Measurements from ENCODE around the gene YBEY. TPM values are rescaled to one million over a fixed set of nuclear protein-coding genes. Genes with fewer than 3 reads are reported as not detected.

YBEY gene, protein sequence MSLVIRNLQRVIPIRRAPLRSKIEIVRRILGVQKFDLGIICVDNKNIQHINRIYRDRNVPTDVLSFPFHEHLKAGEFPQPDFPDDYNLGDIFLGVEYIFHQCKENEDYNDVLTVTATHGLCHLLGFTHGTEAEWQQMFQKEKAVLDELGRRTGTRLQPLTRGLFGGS
- 25.5 to 30.1 TPM (median 27.6 TPM) in 5 replicates for total RNA-seq (2022; extraction: Qiagen RNA extraction)

DNA sequence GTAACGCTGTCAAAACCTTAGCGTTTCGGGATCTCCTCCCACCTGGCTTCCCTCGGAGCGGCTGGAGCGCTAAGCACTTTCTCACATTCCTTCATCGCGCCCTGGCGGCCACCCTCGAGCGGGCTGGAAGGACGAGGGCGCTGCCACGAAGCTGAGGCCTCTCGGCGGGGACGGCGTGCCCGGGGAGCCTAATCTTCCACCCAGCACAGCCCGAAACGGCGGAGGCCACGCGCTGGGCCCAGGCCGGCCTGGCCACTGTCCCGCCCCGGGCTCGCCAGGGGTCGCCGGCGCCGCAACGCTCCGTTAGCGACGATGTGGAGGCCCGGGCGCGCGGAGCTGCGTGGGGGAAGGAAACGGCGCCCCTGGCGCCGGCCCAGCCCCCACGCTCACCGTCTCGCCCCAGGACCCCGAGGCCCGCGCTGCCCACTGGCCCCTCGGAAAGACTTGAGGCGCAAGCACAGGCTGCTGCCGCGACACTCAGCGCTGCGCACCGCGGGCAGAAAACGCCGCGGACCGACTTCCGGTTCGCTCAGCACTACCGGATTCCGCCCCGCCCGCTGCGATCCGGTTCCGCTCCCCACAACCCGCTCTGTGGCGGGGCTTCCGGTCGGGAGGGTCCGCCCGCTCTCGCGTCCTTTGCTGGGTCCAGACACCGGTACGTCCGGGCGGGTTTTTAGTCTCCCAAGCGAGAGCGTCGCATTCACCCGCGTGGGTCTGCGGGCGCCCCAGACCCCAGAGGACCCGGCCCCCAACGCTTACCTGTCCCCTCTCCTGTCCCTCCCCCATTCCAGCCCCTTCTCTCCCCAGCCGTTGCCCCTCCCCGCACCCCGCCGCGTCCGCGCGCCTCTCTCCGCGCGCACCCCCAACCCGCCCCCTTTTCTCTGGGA is at the start of gene YBEY:
Gene YBEY, plus strand, starts transcription at position 582 of the 887 bp plus-strand sequence. CDS start 572 bp downstream, outside the sequence.

DNA sequence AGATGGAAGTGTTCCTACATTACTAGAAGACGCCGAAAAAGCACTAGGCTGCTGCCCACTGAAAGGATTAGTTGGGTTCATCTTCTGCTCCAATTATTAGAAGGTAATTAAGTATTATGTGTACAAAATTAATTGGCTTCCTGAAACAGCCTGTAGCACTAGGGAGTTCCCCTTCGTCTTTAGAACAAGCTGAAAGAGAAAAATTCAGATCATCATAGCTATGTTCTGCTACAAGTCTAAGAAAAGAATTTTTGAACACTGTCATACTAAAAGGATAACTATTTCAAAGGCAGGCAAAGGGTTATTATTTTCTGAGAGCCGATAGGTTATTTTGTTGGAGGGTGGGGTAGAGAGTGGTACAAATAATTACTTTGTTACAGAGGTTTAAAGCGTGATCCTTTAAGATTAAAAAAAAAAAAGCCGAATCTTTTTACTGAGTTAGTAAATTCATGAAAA is 908 bp upstream of the YBEY start, which contains the start of gene MCM3AP:
Gene MCM3AP, minus strand, starts transcription at position 406 of the 456 bp plus-strand sequence. Its CDS starts 325 bp downstream, at position 81.

DNA sequence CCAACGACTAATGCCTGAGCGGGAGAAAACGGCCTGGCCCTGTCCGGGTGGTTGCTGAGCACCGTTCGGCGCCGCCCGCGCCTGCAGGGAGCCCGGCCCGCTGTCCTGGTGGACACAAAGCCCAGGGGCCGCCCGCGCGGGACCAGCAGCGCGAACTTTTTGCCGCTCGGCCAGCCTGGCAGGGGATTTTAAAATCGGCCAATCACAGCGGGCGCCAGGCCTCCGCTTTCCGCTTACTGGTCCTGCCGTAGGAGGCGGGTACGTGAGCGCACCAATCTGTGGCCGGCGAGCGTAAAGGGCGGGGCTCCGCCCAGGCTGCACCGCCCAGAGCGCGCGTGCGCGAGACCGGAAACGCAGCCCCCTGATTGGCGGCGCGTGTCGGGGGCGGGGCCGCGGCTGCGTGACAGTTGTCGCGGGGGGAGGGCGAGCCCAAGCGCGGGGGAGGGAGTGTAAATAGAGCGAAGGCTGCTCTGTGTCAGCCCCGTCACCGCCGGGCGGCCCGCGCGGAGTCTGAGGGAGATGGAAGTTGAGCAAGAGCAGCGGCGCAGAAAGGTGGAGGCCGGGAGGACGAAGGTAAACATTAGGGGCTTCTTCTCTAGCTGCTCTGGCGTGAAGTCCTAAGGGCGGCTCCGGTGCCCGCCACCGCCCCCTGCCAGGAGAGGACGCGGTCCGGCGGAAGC is 37.7 kb downstream of the YBEY start, which contains the start of the genes C21orf58 and PCNT:
Gene C21orf58, minus strand, starts transcription at position 161 of the 680 bp plus-strand sequence. CDS start 1,132 bp downstream, outside the sequence.
Gene PCNT, plus strand, starts transcription at position 447 of the 680 bp plus-strand sequence. Its CDS starts 73 bp downstream, at position 520.

Other genes starting within 250 kb of the YBEY start
- 14.6 to 17.8 TPM (median 16.9 TPM) in 5 replicates for gene COL6A2, start 188.2 kb upstream of the YBEY start, total RNA-seq (2022; extraction: Qiagen RNA extraction)
- gene FTCD, start 130.8 kb upstream of the YBEY start, total RNA-seq (2022; extraction: Qiagen RNA extraction) = 0.11 to 0.24 TPM (median 0.15 TPM) in 3 of 5 replicates, not detected in the others
- gene SPATC1L, start 101.9 kb upstream of the YBEY start, total RNA-seq (2022; extraction: Qiagen RNA extraction) = 0.29 to 0.54 TPM (median 0.38 TPM) in 5 replicates
- gene LSS, start 57.6 kb upstream of the YBEY start, total RNA-seq (2022; extraction: Qiagen RNA extraction) = 14.7 to 17.7 TPM (median 15.0 TPM) in 5 replicates
- 33.5 to 41.8 TPM (median 40.5 TPM) in 5 replicates for gene MCM3AP, start 731 bp upstream of the YBEY start, total RNA-seq (2022; extraction: Qiagen RNA extraction)
- 4.1 to 5.5 TPM (median 4.6 TPM) in 5 replicates for gene C21orf58, start 37.5 kb downstream of the YBEY start, total RNA-seq (2022; extraction: Qiagen RNA extraction)
- 13.5 to 15.7 TPM (median 15.4 TPM) in 5 replicates for gene PCNT, start 37.8 kb downstream of the YBEY start, total RNA-seq (2022; extraction: Qiagen RNA extraction)
- 10.0 to 12.8 TPM (median 12.6 TPM) in 5 replicates for gene DIP2A, start 172.5 kb downstream of the YBEY start, total RNA-seq (2022; extraction: Qiagen RNA extraction)

Measured in A549 treated with Hydrocortisone at 1 μM for 4 hours (cell line).